PC-9 (cell line): Measurements from ENCODE around the gene PDZD7. TPM values are rescaled to one million over a fixed set of nuclear protein-coding genes. Genes with fewer than 3 reads are reported as not detected.

Experiments used
- BruUV-seq: library from RNA; stranded (reverse); fragments of 400-500 nt; replicated peaks from 2 replicates; lab custom pipeline; 2021; lab: Mats Ljungman, UMichigan
- CTCF ChIA-PET: fragments of 300-600 bp; sonication (Branson Sonifier 250); formaldehyde crosslinking; loops from one replicate; lab custom pipeline; 2022; ENCODE audit warnings: antibody characterized with exemption; lab: Charles Lee
- POLR2A ChIA-PET: fragments of 300-600 bp; sonication (Branson Sonifier 250); formaldehyde crosslinking; loops from one replicate; lab custom pipeline; 2022; ENCODE audit warnings: antibody characterized with exemption; ENCODE audit not compliant: unreplicated experiment; lab: Charles Lee
- DNase-seq, 2 experiments: peaks; one replicate each; pipeline versions ENCODE4 v3.0.0 to v3.0.0-alpha.2; 2015 to 2022; ENCODE audit warnings: mixed read lengths in 1 of 2
- H2AFZ ChIP-seq: fragments of 200-600 bp; sonication (generic); 2 replicates; pipeline ENCODE4 v1.8.1; 2017; ENCODE audit warnings: antibody characterized with exemption
- H3F3A ChIP-seq: fragments of 200-600 bp; sonication (generic); 2 replicates; pipeline ENCODE4 v1.8.1; 2017; ENCODE audit warnings: antibody characterized with exemption, mild to moderate bottlenecking, low read depth; ENCODE audit not compliant: insufficient read depth
- H3K27ac ChIP-seq: fragments of 200-600 bp; sonication (generic); 2 replicates; pipeline ENCODE4 v1.6.1; 2016; ENCODE audit warnings: mixed run types
- H3K27me3 ChIP-seq: fragments of 200-600 bp; sonication (generic); 2 replicates; pipeline ENCODE4 v1.6.1; 2016; ENCODE audit warnings: low read depth, mixed run types; ENCODE audit not compliant: insufficient read depth
- H3K36me3 ChIP-seq: fragments of 200-600 bp; sonication (generic); 2 replicates; pipeline ENCODE4 v1.6.1; 2016; ENCODE audit warnings: low read depth, mixed run types
- H3K4me1 ChIP-seq: fragments of 200-600 bp; sonication (generic); replicated peaks from 2 replicates; pipeline ENCODE4 v1.6.1; 2016; ENCODE audit warnings: mixed run types; ENCODE audit not compliant: insufficient read depth
- H3K4me2 ChIP-seq: fragments of 200-600 bp; sonication (generic); 2 replicates; pipeline ENCODE4 v1.6.1; 2017; ENCODE audit warnings: mixed run types
- H3K4me3 ChIP-seq: fragments of 200-600 bp; sonication (generic); 2 replicates; pipeline ENCODE4 v1.6.1; 2016; ENCODE audit warnings: mixed run types
- H3K79me2 ChIP-seq: fragments of 200-600 bp; sonication (generic); 2 replicates; pipeline ENCODE4 v1.6.1; 2017; ENCODE audit warnings: low read depth, mixed run types
- H3K9me2 ChIP-seq: fragments of 200-600 bp; sonication (generic); 2 replicates; pipeline ENCODE4 v1.8.1; 2017; ENCODE audit warnings: mild to moderate bottlenecking; ENCODE audit not compliant: insufficient read depth
- H3K9me3 ChIP-seq: fragments of 200-600 bp; sonication (generic); 2 replicates; pipeline ENCODE4 v1.8.1; 2016; ENCODE audit warnings: low read depth; ENCODE audit not compliant: insufficient read depth
- H4K20me1 ChIP-seq: fragments of 200-600 bp; sonication (generic); 2 replicates; pipeline ENCODE4 v1.8.1; 2017; ENCODE audit not compliant: insufficient read depth
- EZH2 ChIP-seq: fragments of 200-600 bp; sonication (generic); IDR thresholded peaks from 2 replicates; pipeline ENCODE4 v1.8.0; 2017; ENCODE audit warnings: antibody characterized with exemption, low read depth
- intact Hi-C: fragments of 100-400 bp; cut with micrococcal nuclease; formaldehyde crosslinking; loops from one replicate; pipeline ENCODE4 v1.10.0; 2022; ENCODE audit not compliant: unreplicated experiment
- total RNA-seq: library from RNA; stranded (reverse); gene quantifications from 2 replicates; pipeline ENCODE4 v1.2.3, GENCODE V29; 2021
- TF ChIP-seq, protein P1 (sequence below): fragments of 200-600 bp; sonication (generic); conservative IDR thresholded peaks from 2 replicates; pipeline ENCODE4 v1.6.1; 2017; ENCODE audit warnings: mixed run types, antibody characterized with exemption, mild to moderate bottlenecking, moderate library complexity

The PDZD7 gene
- total RNA-seq, 1 experiment from 2014 or later: 2.8 TPM

DNA sequence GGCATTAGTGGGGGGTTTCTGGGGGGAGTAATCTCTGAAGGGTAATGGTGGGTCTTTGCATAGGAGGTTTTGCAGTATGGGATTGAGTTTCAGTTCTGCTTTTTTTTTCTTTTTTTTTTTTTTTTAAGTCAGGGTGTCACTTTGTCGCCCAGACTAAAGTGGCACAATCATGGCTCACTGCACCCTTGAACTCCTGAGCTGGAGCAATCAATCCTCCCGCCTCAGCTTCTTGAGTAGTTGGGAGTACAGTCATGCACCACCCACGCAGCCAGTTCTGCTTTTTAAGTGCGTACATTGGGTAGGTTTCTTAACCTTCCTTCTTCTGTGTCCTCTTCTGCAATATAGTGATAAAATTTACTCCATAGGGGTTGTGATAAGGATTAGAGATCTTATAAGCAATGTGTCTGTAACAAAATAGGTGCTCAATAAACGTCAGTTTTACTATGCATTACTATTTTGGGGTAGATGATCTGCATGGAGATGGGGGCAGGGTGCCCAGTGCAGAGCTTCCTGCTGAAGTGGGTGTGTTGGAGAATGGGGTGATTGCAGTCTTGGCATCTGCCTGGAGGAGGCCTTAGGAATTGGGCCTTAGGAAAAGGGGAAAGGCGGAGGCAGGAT, 40.4 kb upstream of the PDZD7 start:
- H3F3A ChIP-seq: peaks cover 3% of the 10 kb centered on the region; the same call in 1 of the 2 replicates
- ChIA-PET POLR2A (no interaction called here), CTCF (no interaction called here)
- no peak for DNase-seq
- H3K27ac ChIP-seq: no peak overlapping the region
- no peak for TF ChIP-seq EZH2
- TF ChIP-seq, protein P1, sequence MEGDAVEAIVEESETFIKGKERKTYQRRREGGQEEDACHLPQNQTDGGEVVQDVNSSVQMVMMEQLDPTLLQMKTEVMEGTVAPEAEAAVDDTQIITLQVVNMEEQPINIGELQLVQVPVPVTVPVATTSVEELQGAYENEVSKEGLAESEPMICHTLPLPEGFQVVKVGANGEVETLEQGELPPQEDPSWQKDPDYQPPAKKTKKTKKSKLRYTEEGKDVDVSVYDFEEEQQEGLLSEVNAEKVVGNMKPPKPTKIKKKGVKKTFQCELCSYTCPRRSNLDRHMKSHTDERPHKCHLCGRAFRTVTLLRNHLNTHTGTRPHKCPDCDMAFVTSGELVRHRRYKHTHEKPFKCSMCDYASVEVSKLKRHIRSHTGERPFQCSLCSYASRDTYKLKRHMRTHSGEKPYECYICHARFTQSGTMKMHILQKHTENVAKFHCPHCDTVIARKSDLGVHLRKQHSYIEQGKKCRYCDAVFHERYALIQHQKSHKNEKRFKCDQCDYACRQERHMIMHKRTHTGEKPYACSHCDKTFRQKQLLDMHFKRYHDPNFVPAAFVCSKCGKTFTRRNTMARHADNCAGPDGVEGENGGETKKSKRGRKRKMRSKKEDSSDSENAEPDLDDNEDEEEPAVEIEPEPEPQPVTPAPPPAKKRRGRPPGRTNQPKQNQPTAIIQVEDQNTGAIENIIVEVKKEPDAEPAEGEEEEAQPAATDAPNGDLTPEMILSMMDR: no peak
- no peaks in the 10 kb centered on the region for H3K9me3 ChIP-seq
- H4K20me1 ChIP-seq: no peaks in the 10 kb centered on the region
- H2AFZ ChIP-seq: no peak overlapping the region
- intact Hi-C loops: no loop called here
- no peak overlapping the region for H3K4me2 ChIP-seq
- no peak overlapping the region for H3K4me3 ChIP-seq
- no peaks in the 10 kb centered on the region for H3K79me2 ChIP-seq
- no peaks in the 10 kb centered on the region for H3K4me1 ChIP-seq
- peaks cover 18% of the 10 kb centered on the region; the same call in 1 of the 2 replicates for H3K27me3 ChIP-seq
- no peaks in the 10 kb centered on the region for H3K36me3 ChIP-seq
- no TSS peak for BruUV-seq
- H3K9me2 ChIP-seq: no peaks in the 10 kb centered on the region

DNA sequence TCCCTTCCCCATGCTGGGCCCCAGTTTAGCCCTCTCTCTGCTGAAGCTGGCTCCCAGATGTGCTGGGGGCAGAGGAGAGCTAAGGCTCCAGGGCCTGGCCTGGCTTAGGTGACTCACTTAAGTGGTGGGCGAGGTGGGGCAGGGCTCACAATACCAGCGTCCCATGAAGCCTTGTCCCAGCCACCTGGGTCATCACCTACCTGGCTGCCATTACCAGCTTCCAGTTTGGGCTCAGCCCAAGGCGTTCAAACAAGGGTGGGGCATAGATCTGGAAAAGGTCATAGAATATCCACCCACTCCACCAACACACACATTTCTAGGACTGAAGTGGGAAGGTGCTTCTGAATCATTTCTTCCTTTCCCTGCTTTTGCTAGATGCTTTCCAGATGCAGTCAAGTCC, 39.2 kb upstream of the PDZD7 start:
- POLR2A ChIA-PET: no interaction called here

DNA sequence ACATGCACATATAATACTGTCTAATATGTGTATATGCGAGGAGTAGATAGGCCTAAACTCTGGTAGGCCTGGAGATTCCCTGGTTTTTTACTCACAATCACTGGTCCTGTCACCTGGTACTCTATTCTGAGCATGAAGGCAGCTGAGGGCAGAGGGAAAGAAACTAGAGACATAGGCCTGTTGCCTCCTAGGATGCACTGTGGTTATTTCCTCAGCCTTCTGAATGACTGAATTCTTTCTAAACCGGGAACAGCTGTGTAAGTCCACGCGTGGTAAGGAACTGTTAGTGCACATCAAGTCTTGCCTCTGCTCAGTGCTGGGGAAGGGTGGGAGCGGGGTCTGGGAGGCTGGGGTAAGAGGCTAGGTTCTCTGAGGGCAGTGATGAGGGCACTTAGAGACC, 38.5 kb upstream of the PDZD7 start:
- Histone ChIP-seq H3F3A (peaks cover 12% of the 10 kb centered on the region; the same call in 1 of the 2 replicates), H4K20me1 (no peaks in the 10 kb centered on the region), H3K27ac (no peak overlapping the region), H3K4me2 (no peak overlapping the region), H3K4me1 (peaks cover 9% of the 10 kb centered on the region), H3K79me2 (no peaks in the 10 kb centered on the region), H2AFZ (no peak overlapping the region), H3K36me3 (no peaks in the 10 kb centered on the region), H3K27me3 (peaks cover 8% of the 10 kb centered on the region; the same call in 1 of the 2 replicates), H3K4me3 (no peak overlapping the region), H3K9me2 (no peaks in the 10 kb centered on the region), H3K9me3 (no peaks in the 10 kb centered on the region)
- no peak for DNase-seq
- ChIA-PET POLR2A (interaction anchor here (0.7 kb wide), 1 partner anchor 10 kb away, joined by 22 read pairs; no protein-coding TSS in a partner anchor), CTCF (no interaction called here)
- intact Hi-C loops: loop anchor here (5.0 kb wide), 1 partner anchor 37 kb away; the partner anchor contains the start of genes PDZD7 and SFXN3
- no peak for TF ChIP-seq EZH2
- TF ChIP-seq, protein P1: no peak
- no TSS peak for BruUV-seq

More for the DNA sequence above, 39.2 kb upstream of the PDZD7 start:
- Histone ChIP-seq H3K27ac (no peak overlapping the region), H3K4me3 (no peak overlapping the region), H3K36me3 (no peaks in the 10 kb centered on the region), H4K20me1 (no peaks in the 10 kb centered on the region), H3K4me1 (peaks cover 9% of the 10 kb centered on the region), H3K9me2 (no peaks in the 10 kb centered on the region), H3F3A (peaks cover 12% of the 10 kb centered on the region; the same call in 1 of the 2 replicates), H3K27me3 (peaks cover 8% of the 10 kb centered on the region; the same call in 1 of the 2 replicates), H3K9me3 (no peaks in the 10 kb centered on the region), H2AFZ (no peak overlapping the region), H3K79me2 (no peaks in the 10 kb centered on the region), H3K4me2 (no peak overlapping the region)
- DNase-seq: no peak
- CTCF ChIA-PET: interaction anchor here (0.6 kb wide), 1 partner anchor 22 kb away, joined by 5 read pairs; no protein-coding TSS in a partner anchor
- intact Hi-C loops: no loop called here
- no TSS peak for BruUV-seq
- TF ChIP-seq, protein P1: no peak
- TF ChIP-seq EZH2: no peak
